Measurements from ENCODE around the gene CTSH.

- TF ChIP-seq EZH2 (IDR thresholded peaks at IDR 0.05; ENCODE audit: low read length, unreplicated experiment) (no peak), CTCF (conservative IDR thresholded peaks at IDR 0.05; ENCODE audit: low read depth, low read length) (no peak)
Measured at GRCh38 chr15:78923015-78923414, 21.8 kb downstream of the CTSH start.
